Panc1 (cell line): ENCODE data around the gene MAPK11. TPM values are rescaled to one million over a fixed set of nuclear protein-coding genes. Genes with fewer than 3 reads are reported as not detected.

ENCODE experiments used
- ATAC-seq: fragments of 200-7000 bp; cut with Tn5 transposase; 2 replicates; pipeline ENCODE4 v1.9.1; 2020; ENCODE audit warnings: mild to moderate bottlenecking, moderate library complexity
- BruUV-seq: library from RNA; stranded (reverse); fragments of 400-500 nt; replicated peaks from 2 replicates; lab custom pipeline; 2021; lab: Mats Ljungman, UMichigan
- CTCF ChIA-PET: fragments of 300-600 bp; sonication (Branson Sonifier 250); formaldehyde crosslinking; loops from one replicate; lab custom pipeline; 2022; ENCODE audit warnings: antibody characterized with exemption; lab: Charles Lee
- POLR2A ChIA-PET: fragments of 300-600 bp; sonication (Branson Sonifier 250); formaldehyde crosslinking; loops from one replicate; lab custom pipeline; 2022; ENCODE audit warnings: antibody characterized with exemption; lab: Charles Lee
- DNase-seq: peaks from one replicate; pipeline ENCODE4 v3.0.0-alpha.2; 2010; ENCODE audit warnings: low read depth, low spot score
- H3K27ac ChIP-seq: 2 replicates; pipeline ENCODE4 v1.5.1; 2011; ENCODE audit warnings: mild to moderate bottlenecking, low read length, inconsistent platforms
- H3K27me3 ChIP-seq: fragments of 200-500 bp; sonication (Bioruptor generic); 2 replicates; pipeline ENCODE4 v1.6.0; 2014; ENCODE audit warnings: low read length, inconsistent platforms; ENCODE audit not compliant: control insufficient read depth, insufficient read depth
- H3K36me3 ChIP-seq: fragments of 200-500 bp; sonication (Bioruptor generic); 2 replicates; pipeline ENCODE4 v1.5.1; 2014; ENCODE audit warnings: inconsistent platforms, mild to moderate bottlenecking, low read length, moderate library complexity; ENCODE audit not compliant: control insufficient read depth, insufficient read depth
- H3K4me1 ChIP-seq: 2 replicates; pipeline ENCODE4 v1.5.1; 2011; ENCODE audit warnings: inconsistent platforms, mild to moderate bottlenecking, low read length, moderate library complexity; ENCODE audit not compliant: control insufficient read depth, insufficient read depth
- H3K4me3 ChIP-seq, 2 experiments: 2 replicates each; pipeline ENCODE4 v1.5.1; 2011 to 2012; ENCODE audit warnings: low read depth in 2 of 2, low read length in 2 of 2, mild to moderate bottlenecking in 2 of 2, inconsistent platforms in 1 of 2, moderate library complexity in 1 of 2
- H3K9me3 ChIP-seq: fragments of 200-500 bp; sonication (Bioruptor generic); 2 replicates; pipeline ENCODE4 v1.5.1; 2014; ENCODE audit warnings: low read depth, mild to moderate bottlenecking, inconsistent platforms, low read length, moderate library complexity; ENCODE audit not compliant: control insufficient read depth, insufficient read depth
- POLR2AphosphoS5 ChIP-seq: IDR thresholded peaks from 2 replicates; pipeline ENCODE4 v1.6.1; 2012; ENCODE audit warnings: mild to moderate bottlenecking, low read depth, low read length, moderate library complexity
- SIN3A ChIP-seq: IDR thresholded peaks from 2 replicates; pipeline ENCODE4 v1.6.1; 2012; ENCODE audit warnings: low read depth, mild to moderate bottlenecking, low read length, moderate library complexity, borderline replicate concordance; ENCODE audit not compliant: insufficient read depth
- TCF7L2 ChIP-seq: IDR thresholded peaks from 2 replicates; pipeline ENCODE4 v1.6.1; 2011; ENCODE audit warnings: mild to moderate bottlenecking, low read depth, low read length, inconsistent platforms
- in situ Hi-C: cut with HindIII; loops from 2 replicates; pipeline ENCODE4 v1.10.0; 2016; ENCODE audit warnings: low sequenced_read_pairs, low pct_unique_long_range_greater_than_20kb
- intact Hi-C: fragments of 100-400 bp; cut with micrococcal nuclease; formaldehyde crosslinking; loops from one replicate; pipeline ENCODE4 v1.10.0; 2022; ENCODE audit not compliant: unreplicated experiment
- total RNA-seq: library from RNA; stranded (reverse); gene quantifications from one replicate; pipeline ENCODE4 v1.2.1, GENCODE V29; 2021; ENCODE audit not compliant: unreplicated experiment
- TF ChIP-seq, protein P1 (sequence below), 2 experiments: IDR thresholded peaks; 2 replicates each; pipeline ENCODE4 v1.6.1; 2011 to 2012; ENCODE audit warnings: low read depth in 2 of 2, control low read depth in 1 of 2, low read length in 1 of 2, mild to moderate bottlenecking in 1 of 2, moderate library complexity in 1 of 2; ENCODE audit not compliant: insufficient read depth in 1 of 2
- TF ChIP-seq, protein P2 (sequence below): fragments of 450-650 bp; IDR thresholded peaks from 2 replicates; pipeline ENCODE4 v1.5.1; 2017; ENCODE audit warnings: mild to moderate bottlenecking

The MAPK11 gene
- total RNA-seq, 1 experiment from 2014 or later: 77.7 TPM

DNA sequence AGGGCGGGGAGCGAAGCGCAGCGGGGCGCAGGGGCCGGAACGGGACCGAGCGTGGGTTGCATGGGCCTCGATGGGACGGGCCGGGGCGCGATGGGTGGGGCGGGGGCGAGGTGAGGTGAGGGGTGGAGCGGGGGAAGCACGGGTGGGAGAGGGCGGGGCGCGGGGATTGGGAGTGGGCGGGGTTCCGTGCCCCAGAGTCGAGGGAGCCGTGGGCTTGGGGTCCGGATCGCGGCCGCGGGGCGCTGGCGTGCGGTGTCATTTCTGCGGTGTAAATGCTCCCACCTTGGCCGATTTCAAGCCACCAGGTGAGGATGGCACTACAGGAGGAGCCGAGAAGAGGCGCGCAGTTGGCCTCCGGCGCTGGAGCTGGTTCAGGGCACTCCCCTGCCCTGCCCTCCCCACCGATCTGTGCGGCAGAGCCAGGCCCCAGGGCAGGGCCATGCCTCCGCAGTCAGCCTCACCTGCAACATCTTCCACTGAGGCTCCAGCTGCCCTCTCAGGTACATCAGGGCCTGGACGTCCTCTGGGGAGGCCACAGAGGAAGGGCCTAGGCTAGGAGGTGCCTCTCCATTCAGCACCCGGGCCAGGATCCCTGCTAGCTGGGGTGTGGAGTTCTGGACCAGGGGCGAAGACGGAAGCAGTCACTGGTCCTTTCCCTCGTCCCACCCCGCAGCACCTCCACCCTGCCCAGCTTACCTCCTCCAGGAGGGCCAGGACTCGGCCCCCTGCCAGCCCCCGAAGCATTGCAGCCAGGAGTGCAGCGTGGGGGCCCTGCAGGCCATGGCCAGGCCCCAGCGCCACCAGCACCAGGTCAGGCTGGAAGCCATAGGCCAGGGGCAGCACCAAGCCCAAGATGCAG lies 24.7 kb downstream of the MAPK11 start:
- peak; percentile 44 for ATAC-seq

DNA sequence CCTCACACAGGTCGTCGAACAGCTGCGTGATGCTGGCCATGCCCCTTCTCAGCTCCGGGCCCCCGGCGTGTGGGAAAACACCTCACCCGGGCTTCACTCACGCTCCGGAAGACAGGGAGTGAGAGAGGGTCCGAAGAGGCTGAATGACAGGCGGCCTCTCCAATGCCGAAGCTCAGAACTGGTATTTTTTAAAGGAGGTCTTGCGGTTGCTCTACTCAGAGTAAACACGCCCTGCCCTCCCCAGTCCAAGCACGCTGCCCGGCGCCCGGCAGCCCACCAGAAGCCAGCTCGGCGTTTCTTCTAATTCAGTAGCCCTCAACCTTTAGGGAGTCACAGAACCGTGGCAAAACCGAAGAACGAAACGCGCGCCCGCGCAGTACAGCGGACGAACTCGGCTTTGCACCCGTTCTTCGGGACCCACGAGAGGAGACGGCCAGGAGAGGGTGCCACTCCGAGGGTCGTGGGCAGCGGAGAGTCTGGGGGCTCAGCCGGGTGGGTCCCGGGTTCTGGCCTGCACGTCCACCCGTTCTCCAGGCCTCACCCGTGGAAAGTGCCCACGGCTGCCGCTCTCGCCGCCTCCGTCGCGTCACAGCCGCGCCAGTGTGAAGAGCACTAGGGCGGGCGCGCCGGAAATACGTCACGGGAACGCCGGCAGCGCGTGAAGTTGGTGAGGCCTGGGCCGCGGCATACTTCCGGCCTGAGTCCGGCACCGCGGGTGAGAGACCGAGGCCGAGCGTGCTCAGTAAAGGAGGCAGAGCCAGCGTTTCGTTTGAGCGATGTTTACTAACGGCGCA lies 25.6 kb downstream of the MAPK11 start, which contains the start of gene TUBGCP6:
Gene TUBGCP6, minus strand, starts transcription at position 604 of the 794 bp plus-strand sequence. Its CDS starts 564 bp downstream, at position 40.
- H3K27ac ChIP-seq: peak within 1 kb of the TSS; percentile 84
- ChIA-PET POLR2A (interaction anchor here (0.8 kb wide), 1 partner anchor 41 kb away, joined by 5 read pairs; no protein-coding TSS in a partner anchor), CTCF (interaction anchor here (0.6 kb wide), 1 partner anchor 85 kb away, joined by 14 read pairs; no protein-coding TSS in a partner anchor)
- no peaks in the 10 kb centered on the region; the same call in 1 of the 2 replicates for H3K36me3 ChIP-seq
- peak within 1 kb of the TSS; percentile 78 to 79 for H3K4me3 ChIP-seq
- TF ChIP-seq, protein P1, sequence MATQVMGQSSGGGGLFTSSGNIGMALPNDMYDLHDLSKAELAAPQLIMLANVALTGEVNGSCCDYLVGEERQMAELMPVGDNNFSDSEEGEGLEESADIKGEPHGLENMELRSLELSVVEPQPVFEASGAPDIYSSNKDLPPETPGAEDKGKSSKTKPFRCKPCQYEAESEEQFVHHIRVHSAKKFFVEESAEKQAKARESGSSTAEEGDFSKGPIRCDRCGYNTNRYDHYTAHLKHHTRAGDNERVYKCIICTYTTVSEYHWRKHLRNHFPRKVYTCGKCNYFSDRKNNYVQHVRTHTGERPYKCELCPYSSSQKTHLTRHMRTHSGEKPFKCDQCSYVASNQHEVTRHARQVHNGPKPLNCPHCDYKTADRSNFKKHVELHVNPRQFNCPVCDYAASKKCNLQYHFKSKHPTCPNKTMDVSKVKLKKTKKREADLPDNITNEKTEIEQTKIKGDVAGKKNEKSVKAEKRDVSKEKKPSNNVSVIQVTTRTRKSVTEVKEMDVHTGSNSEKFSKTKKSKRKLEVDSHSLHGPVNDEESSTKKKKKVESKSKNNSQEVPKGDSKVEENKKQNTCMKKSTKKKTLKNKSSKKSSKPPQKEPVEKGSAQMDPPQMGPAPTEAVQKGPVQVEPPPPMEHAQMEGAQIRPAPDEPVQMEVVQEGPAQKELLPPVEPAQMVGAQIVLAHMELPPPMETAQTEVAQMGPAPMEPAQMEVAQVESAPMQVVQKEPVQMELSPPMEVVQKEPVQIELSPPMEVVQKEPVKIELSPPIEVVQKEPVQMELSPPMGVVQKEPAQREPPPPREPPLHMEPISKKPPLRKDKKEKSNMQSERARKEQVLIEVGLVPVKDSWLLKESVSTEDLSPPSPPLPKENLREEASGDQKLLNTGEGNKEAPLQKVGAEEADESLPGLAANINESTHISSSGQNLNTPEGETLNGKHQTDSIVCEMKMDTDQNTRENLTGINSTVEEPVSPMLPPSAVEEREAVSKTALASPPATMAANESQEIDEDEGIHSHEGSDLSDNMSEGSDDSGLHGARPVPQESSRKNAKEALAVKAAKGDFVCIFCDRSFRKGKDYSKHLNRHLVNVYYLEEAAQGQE (IDR thresholded peaks at IDR 0.05; ENCODE audit: insufficient read depth in 1 of 2, low read depth in 2 of 2, low read length in 1 of 2): 0 out of 4 replicates have a peak, but pooled peaks of 1 of the 2 experiments have one; percentile 33
- peak; percentile 85 for TF ChIP-seq POLR2AphosphoS5
- TF ChIP-seq SIN3A: no peak
- TF ChIP-seq, protein P2, sequence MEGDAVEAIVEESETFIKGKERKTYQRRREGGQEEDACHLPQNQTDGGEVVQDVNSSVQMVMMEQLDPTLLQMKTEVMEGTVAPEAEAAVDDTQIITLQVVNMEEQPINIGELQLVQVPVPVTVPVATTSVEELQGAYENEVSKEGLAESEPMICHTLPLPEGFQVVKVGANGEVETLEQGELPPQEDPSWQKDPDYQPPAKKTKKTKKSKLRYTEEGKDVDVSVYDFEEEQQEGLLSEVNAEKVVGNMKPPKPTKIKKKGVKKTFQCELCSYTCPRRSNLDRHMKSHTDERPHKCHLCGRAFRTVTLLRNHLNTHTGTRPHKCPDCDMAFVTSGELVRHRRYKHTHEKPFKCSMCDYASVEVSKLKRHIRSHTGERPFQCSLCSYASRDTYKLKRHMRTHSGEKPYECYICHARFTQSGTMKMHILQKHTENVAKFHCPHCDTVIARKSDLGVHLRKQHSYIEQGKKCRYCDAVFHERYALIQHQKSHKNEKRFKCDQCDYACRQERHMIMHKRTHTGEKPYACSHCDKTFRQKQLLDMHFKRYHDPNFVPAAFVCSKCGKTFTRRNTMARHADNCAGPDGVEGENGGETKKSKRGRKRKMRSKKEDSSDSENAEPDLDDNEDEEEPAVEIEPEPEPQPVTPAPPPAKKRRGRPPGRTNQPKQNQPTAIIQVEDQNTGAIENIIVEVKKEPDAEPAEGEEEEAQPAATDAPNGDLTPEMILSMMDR: no peak
- TF ChIP-seq TCF7L2: no peak
- H3K27me3 ChIP-seq: no peaks in the 10 kb centered on the region
- no TSS peak for BruUV-seq
- DNase-seq (no peak), ATAC-seq (peak; percentile 87)
- no peaks in the 10 kb centered on the region for H3K9me3 ChIP-seq
- in situ Hi-C loops (no loop called here), intact Hi-C loops (no loop called here)
- H3K4me1 ChIP-seq: peaks cover 4% of the 10 kb centered on the region; the same call in 1 of the 2 replicates

More for the DNA sequence above, 24.7 kb downstream of the MAPK11 start:
- BruUV-seq: no TSS peak
- TF ChIP-seq TCF7L2: no peak
- no peak for TF ChIP-seq SIN3A
- TF ChIP-seq, protein P2: no peak
- TF ChIP-seq POLR2AphosphoS5: no peak; the same call in 1 of the 2 replicates
- TF ChIP-seq, protein P1 (IDR thresholded peaks at IDR 0.05; ENCODE audit: insufficient read depth in 1 of 2, low read depth in 2 of 2, low read length in 1 of 2): no peak
- no peak for DNase-seq
- H3K4me3 ChIP-seq: peak overlapping the region; percentile 78 to 79
- no peaks in the 10 kb centered on the region; the same call in 1 of the 2 replicates for H3K36me3 ChIP-seq
- ChIA-PET CTCF (interaction anchor here (0.6 kb wide), 2 partner anchors 88 to 107 kb away, joined by 4 to 6 read pairs; no protein-coding TSS in a partner anchor), POLR2A (no interaction called here)
- intact Hi-C loops (no loop called here), in situ Hi-C loops (no loop called here)
- peak overlapping the region; percentile 84 for H3K27ac ChIP-seq
- H3K27me3 ChIP-seq: no peaks in the 10 kb centered on the region
- peaks cover 10% of the 10 kb centered on the region; the same call in 1 of the 2 replicates for H3K4me1 ChIP-seq
- H3K9me3 ChIP-seq: no peaks in the 10 kb centered on the region
